ENCODE data around the gene PCK1. TPM values are rescaled to one million over a fixed set of nuclear protein-coding genes. Genes with fewer than 3 reads are reported as not detected.

PCK1 gene
- total RNA-seq, 1 experiment from 2014 or later, result 0.49 TPM

GRCh38 chr20:57526885-57527460 is 33.9 kb upstream of the PCK1 start:
- Histone ChIP-seq H3K27me3 (ENCODE audit: insufficient read depth, low read length) (no peaks in the 10 kb centered on the region), H3K36me3 (ENCODE audit: control insufficient read depth in 1 of 2, insufficient read depth in 2 of 2, low read length in 2 of 2) (no peaks in the 10 kb centered on the region), H3K9me2 (ENCODE audit: insufficient read depth) (no peaks in the 10 kb centered on the region), H4K20me1 (ENCODE audit: insufficient read depth) (no peaks in the 10 kb centered on the region), H3K4me2 (ENCODE audit: low read length) (no peak overlapping the region), H2AFZ (ENCODE audit: low read depth, low read length, poor library complexity, severe bottlenecking) (no peak overlapping the region), H3K9ac (ENCODE audit: low read length) (no peak overlapping the region), H3K4me1 (ENCODE audit: control insufficient read depth in 1 of 2, insufficient read depth in 2 of 2, low read length in 2 of 2) (no peaks in the 10 kb centered on the region), H3K9me3 (ENCODE audit: control insufficient read depth in 1 of 2, insufficient read depth in 1 of 2, low read depth in 1 of 2, low read length in 2 of 2) (no peaks in the 10 kb centered on the region), H3K27ac (ENCODE audit: low read depth, low read length) (no peak overlapping the region), H3K79me2 (ENCODE audit: insufficient read depth, low read length) (no peaks in the 10 kb centered on the region), H3K4me3 (replicated peaks in 1 of 2; ENCODE audit: low read depth in 1 of 2, low read length in 2 of 2) (no peak overlapping the region)
- BruUV-seq (replicated peaks), result no TSS peak
- intact Hi-C loops (cut with micrococcal nuclease), result no loop called here
- TF ChIP-seq, protein P1, sequence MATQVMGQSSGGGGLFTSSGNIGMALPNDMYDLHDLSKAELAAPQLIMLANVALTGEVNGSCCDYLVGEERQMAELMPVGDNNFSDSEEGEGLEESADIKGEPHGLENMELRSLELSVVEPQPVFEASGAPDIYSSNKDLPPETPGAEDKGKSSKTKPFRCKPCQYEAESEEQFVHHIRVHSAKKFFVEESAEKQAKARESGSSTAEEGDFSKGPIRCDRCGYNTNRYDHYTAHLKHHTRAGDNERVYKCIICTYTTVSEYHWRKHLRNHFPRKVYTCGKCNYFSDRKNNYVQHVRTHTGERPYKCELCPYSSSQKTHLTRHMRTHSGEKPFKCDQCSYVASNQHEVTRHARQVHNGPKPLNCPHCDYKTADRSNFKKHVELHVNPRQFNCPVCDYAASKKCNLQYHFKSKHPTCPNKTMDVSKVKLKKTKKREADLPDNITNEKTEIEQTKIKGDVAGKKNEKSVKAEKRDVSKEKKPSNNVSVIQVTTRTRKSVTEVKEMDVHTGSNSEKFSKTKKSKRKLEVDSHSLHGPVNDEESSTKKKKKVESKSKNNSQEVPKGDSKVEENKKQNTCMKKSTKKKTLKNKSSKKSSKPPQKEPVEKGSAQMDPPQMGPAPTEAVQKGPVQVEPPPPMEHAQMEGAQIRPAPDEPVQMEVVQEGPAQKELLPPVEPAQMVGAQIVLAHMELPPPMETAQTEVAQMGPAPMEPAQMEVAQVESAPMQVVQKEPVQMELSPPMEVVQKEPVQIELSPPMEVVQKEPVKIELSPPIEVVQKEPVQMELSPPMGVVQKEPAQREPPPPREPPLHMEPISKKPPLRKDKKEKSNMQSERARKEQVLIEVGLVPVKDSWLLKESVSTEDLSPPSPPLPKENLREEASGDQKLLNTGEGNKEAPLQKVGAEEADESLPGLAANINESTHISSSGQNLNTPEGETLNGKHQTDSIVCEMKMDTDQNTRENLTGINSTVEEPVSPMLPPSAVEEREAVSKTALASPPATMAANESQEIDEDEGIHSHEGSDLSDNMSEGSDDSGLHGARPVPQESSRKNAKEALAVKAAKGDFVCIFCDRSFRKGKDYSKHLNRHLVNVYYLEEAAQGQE (IDR thresholded peaks at IDR 0.05; ENCODE audit: low read depth), result no peak
- TF ChIP-seq ELF1 (IDR thresholded peaks at IDR 0.05; ENCODE audit: borderline replicate concordance, low read depth), result no peak
- no peak for TF ChIP-seq SRF (IDR thresholded peaks at IDR 0.05; ENCODE audit: low read depth)
- no peak for TF ChIP-seq CTCF (IDR thresholded peaks at IDR 0.05 in 2 of 3, conservative IDR thresholded peaks at IDR 0.05 in 1 of 3; ENCODE audit: borderline replicate concordance in 1 of 3, insufficient read depth in 1 of 3, low read depth in 2 of 3, low read length in 2 of 3)
- no peak for TF ChIP-seq ZBTB33 (IDR thresholded peaks at IDR 0.05; ENCODE audit: extremely low read depth, insufficient replicate concordance, low read length)
- TF ChIP-seq EZH2phosphoT487 (IDR thresholded peaks at IDR 0.05; ENCODE audit: borderline replicate concordance), result no peak
- TF ChIP-seq CBX3 (IDR thresholded peaks at IDR 0.05; ENCODE audit: low read depth), result no peak
- TF ChIP-seq ATF3 (IDR thresholded peaks at IDR 0.05), result no peak
- no peak for TF ChIP-seq SIN3A (IDR thresholded peaks at IDR 0.05; ENCODE audit: low read depth)
- no peak for TF ChIP-seq FOSL1 (IDR thresholded peaks at IDR 0.05; ENCODE audit: low read depth)
- TF ChIP-seq TCF7L2 (IDR thresholded peaks at IDR 0.05; ENCODE audit: borderline replicate concordance, extremely low read depth, insufficient read depth, insufficient read length), result no peak
- TF ChIP-seq POLR2A (IDR thresholded peaks at IDR 0.05; ENCODE audit: borderline replicate concordance, extremely low read depth, insufficient read depth, insufficient read length), result no peak
- TF ChIP-seq EZH2 (IDR thresholded peaks at IDR 0.05), result no peak
- RAD21 ChIA-PET (ENCODE audit: low non-redundant PET in 1 of 2, low total read pairs in 2 of 2, uncharacterized antibody in 2 of 2, unreplicated experiment in 2 of 2), result interaction anchor here in 1 of 2 experiments (0.6 kb wide), 1 partner anchor 862 kb away, joined by 3 read pairs; the partner anchor contains the start of gene VAPB
- no peak for ATAC-seq
- CTCF ChIA-PET, result interaction anchor here (1.1 kb wide), 1 partner anchor 42 kb away, joined by 3 read pairs; no protein-coding TSS in a partner anchor
- POLR2A ChIA-PET, result no interaction called here
- DNase-seq (ENCODE audit: low read depth, low spot score), result no peak

Data from HCT116 (cell line).